Glutamatergic neuron (in vitro differentiated cells): ENCODE measurements around the gene SPTLC3. TPM values are rescaled to one million over a fixed set of nuclear protein-coding genes. Genes with fewer than 3 reads are reported as not detected.

ENCODE experiments used
- DNase-seq: peaks from one replicate; pipeline ENCODE4 v3.0.0; 2022
- H3K27ac Mint-ChIP-seq: one replicate; pipeline ENCODE4 v1.8.0; 2020; ENCODE audit warnings: mild to moderate bottlenecking, mixed read lengths, inconsistent platforms; ENCODE audit not compliant: unreplicated experiment
- H3K27me3 Mint-ChIP-seq: one replicate; pipeline ENCODE4 v1.8.0; 2020; ENCODE audit warnings: mild to moderate bottlenecking, moderate library complexity, mixed read lengths, inconsistent platforms; ENCODE audit not compliant: unreplicated experiment
- H3K36me3 Mint-ChIP-seq: one replicate; pipeline ENCODE4 v1.8.0; 2020; ENCODE audit warnings: mild to moderate bottlenecking, mixed read lengths, inconsistent platforms; ENCODE audit not compliant: unreplicated experiment
- H3K4me1 Mint-ChIP-seq: one replicate; pipeline ENCODE4 v1.8.0; 2020; ENCODE audit warnings: mild to moderate bottlenecking, low read depth, mixed read lengths, inconsistent platforms; ENCODE audit not compliant: unreplicated experiment
- H3K4me3 Mint-ChIP-seq: one replicate; pipeline ENCODE4 v1.8.0; 2020; ENCODE audit warnings: mild to moderate bottlenecking, mixed read lengths, inconsistent platforms; ENCODE audit not compliant: unreplicated experiment
- H3K9me3 Mint-ChIP-seq: one replicate; pipeline ENCODE4 v1.8.0; 2020; ENCODE audit warnings: mild to moderate bottlenecking, moderate library complexity, mixed read lengths, inconsistent platforms; ENCODE audit not compliant: unreplicated experiment
- total RNA-seq: library from RNA; stranded (reverse); fragmentation: NEBNext Ultra II Directional; extraction: Animal tissue kit (Norgen Biotek cat#: 25700); gene quantifications from one replicate; pipeline ENCODE4 v1.2.1, GENCODE V29; 2021; ENCODE audit not compliant: unreplicated experiment
- TF ChIP-seq, protein P1 (sequence below): fragments of 200-600 bp; sonication (generic); IDR thresholded peaks from one replicate; pipeline ENCODE4 v1.5.0; 2021; ENCODE audit not compliant: partially characterized antibody, unreplicated experiment

The SPTLC3 gene
- total RNA-seq, 1 donor from 2014 or later: not detected

DNA sequence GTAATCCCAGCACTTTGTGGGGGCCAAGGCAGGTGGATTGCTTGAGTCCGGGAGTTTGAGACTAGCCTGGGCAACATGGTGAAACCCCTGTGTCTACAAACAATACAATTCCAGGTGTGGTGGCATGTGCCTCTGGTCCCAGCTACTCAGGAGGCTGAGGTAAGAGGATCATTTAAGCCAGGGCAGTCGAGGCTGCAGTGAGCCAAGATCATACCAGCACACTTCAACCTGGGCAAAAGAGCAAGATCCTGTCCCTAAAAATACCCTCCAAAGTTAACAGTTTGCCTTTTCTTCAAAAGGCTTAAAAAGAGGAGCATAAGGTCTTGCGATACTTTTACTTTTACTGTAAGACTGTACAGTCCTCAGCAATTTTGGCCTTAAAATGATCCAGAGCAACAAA lies 10.7 kb upstream of the SPTLC3 start:
- Mint-ChIP-seq H3K4me3 (no peak overlapping the region), H3K27ac (no peak overlapping the region), H3K36me3 (no peaks in the 10 kb centered on the region), H3K4me1 (no peaks in the 10 kb centered on the region), H3K9me3 (no peaks in the 10 kb centered on the region), H3K27me3 (peaks cover 2% of the 10 kb centered on the region)
- DNase-seq: no peak
- TF ChIP-seq, protein P1, sequence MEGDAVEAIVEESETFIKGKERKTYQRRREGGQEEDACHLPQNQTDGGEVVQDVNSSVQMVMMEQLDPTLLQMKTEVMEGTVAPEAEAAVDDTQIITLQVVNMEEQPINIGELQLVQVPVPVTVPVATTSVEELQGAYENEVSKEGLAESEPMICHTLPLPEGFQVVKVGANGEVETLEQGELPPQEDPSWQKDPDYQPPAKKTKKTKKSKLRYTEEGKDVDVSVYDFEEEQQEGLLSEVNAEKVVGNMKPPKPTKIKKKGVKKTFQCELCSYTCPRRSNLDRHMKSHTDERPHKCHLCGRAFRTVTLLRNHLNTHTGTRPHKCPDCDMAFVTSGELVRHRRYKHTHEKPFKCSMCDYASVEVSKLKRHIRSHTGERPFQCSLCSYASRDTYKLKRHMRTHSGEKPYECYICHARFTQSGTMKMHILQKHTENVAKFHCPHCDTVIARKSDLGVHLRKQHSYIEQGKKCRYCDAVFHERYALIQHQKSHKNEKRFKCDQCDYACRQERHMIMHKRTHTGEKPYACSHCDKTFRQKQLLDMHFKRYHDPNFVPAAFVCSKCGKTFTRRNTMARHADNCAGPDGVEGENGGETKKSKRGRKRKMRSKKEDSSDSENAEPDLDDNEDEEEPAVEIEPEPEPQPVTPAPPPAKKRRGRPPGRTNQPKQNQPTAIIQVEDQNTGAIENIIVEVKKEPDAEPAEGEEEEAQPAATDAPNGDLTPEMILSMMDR: no peak

DNA sequence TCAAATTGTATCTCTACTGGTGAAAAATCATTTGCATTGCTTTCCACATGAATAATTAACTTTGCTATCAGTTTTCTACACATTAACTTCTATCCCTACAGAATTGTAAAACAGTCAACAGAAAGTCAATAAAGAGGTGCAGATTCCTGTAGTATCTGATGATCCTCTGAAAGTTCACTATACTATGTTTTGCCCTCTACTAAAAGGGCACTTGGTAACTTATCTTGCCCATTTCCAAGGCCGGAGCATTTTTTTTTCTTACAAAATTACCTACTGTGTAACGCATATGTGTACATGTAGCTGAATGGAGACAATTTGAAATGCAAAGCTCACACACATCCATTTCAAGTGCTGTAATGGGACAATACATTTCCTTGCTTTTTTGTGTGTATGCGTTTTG lies 9.6 kb upstream of the SPTLC3 start:
- Mint-ChIP-seq H3K27ac (no peak overlapping the region), H3K36me3 (no peaks in the 10 kb centered on the region), H3K27me3 (peaks cover 2% of the 10 kb centered on the region), H3K9me3 (no peaks in the 10 kb centered on the region), H3K4me3 (no peak overlapping the region), H3K4me1 (no peaks in the 10 kb centered on the region)
- TF ChIP-seq, protein P1: no peak
- no peak for DNase-seq

DNA sequence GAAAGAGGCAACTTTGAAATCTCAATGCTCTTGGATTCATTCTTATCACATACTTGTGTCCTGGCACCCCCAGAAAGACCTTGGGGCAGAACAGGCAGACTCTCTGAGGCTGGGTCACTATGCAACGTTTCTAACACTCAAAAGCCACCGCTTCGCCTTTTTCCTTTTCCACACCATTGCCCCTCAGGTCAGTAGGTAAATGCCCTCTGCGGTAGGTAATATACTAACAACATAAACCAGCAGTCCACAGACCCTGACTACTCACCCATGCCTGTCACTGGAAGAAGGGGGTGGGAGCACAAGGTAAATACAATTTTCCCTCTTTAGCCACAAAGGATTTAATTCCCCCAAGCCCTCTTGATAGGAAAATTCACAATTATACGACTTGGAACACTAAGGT lies 6.5 kb upstream of the SPTLC3 start:
- Mint-ChIP-seq H3K9me3 (no peaks in the 10 kb centered on the region), H3K4me3 (no peak overlapping the region), H3K27ac (no peak overlapping the region), H3K36me3 (no peaks in the 10 kb centered on the region), H3K27me3 (peaks cover 2% of the 10 kb centered on the region), H3K4me1 (no peaks in the 10 kb centered on the region)
- TF ChIP-seq, protein P1: no peak
- DNase-seq: no peak

DNA sequence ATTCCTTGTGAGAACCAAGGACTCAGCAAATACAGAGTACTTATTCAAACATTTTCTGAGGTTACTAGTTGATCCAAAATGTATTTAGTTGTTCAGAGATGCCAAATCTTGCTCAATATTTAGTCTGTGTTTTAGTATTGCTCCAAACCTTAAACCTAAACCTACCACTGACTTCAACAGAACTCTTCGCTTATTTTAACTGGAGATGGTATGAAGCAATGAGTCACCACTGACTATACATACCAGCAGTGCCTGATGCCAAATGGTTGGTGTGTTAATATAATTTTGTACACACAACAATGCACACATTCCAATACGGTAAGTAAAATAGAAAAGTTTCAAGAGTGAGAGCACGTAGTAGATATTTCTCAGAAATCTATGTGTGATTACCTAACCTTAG lies 1.9 kb upstream of the SPTLC3 start:
- TF ChIP-seq, protein P1: no peak
- Mint-ChIP-seq H3K27me3 (peaks cover 2% of the 10 kb centered on the region), H3K36me3 (no peaks in the 10 kb centered on the region), H3K27ac (no peak overlapping the region), H3K4me1 (no peaks in the 10 kb centered on the region), H3K9me3 (no peaks in the 10 kb centered on the region), H3K4me3 (no peak overlapping the region)
- DNase-seq: no peak

DNA sequence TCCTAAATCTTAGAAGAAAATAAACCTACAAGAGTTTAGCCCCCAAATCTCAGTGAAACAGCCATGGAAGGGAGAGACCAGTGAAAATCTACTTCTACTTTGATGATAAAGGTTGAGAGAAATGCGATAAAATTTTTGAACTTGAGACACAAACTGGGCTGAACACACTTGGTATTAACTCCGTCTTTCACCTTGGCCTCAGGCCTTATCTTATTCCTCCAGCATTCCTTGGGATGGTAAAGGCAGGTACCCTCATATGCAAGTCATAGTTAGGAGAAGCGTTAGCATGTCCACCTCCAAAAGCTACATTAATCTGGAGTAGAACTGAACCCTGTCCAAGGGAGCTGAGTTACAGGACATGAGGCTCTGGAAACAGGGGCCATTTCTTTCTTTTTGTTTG lies 1.2 kb upstream of the SPTLC3 start:
- H3K9me3 Mint-ChIP-seq: no peaks in the 10 kb centered on the region
- no peak overlapping the region for H3K27ac Mint-ChIP-seq
- H3K27me3 Mint-ChIP-seq: peaks cover 2% of the 10 kb centered on the region
- no peaks in the 10 kb centered on the region for H3K4me1 Mint-ChIP-seq
- H3K4me3 Mint-ChIP-seq: no peak overlapping the region
- TF ChIP-seq, protein P1: no peak
- no peaks in the 10 kb centered on the region for H3K36me3 Mint-ChIP-seq
- DNase-seq: no peak
